ENCODE data around the gene P3H2.

DNA sequence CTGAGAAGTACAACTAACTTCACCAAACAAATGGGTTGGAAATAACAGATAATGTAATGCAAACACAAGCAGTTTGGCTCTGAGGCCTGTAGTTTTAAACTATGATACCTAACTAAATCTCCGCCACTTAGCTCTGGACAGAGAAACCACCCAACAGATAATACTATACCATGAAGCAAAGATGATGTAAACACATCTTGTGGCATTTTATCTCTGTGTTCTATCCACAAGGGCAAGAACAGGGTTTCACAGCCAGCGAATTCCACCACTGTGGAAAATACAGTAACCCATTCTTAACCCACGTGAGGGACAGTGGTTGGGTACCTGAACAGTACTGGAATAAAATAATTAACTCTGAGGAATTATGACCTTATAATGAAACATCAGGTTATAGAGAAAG is 93.6 kb downstream of the P3H2 start:
- TF ChIP-seq, protein P1, sequence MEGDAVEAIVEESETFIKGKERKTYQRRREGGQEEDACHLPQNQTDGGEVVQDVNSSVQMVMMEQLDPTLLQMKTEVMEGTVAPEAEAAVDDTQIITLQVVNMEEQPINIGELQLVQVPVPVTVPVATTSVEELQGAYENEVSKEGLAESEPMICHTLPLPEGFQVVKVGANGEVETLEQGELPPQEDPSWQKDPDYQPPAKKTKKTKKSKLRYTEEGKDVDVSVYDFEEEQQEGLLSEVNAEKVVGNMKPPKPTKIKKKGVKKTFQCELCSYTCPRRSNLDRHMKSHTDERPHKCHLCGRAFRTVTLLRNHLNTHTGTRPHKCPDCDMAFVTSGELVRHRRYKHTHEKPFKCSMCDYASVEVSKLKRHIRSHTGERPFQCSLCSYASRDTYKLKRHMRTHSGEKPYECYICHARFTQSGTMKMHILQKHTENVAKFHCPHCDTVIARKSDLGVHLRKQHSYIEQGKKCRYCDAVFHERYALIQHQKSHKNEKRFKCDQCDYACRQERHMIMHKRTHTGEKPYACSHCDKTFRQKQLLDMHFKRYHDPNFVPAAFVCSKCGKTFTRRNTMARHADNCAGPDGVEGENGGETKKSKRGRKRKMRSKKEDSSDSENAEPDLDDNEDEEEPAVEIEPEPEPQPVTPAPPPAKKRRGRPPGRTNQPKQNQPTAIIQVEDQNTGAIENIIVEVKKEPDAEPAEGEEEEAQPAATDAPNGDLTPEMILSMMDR (conservative IDR thresholded peaks at IDR 0.05; ENCODE audit: low read depth, low read length) = no peak
- TF ChIP-seq POLR2A (IDR thresholded peaks at IDR 0.05; ENCODE audit: low read depth, low read length) (no peak), CHD1 (IDR thresholded peaks at IDR 0.05; ENCODE audit: low read depth, low read length) (no peak), MXI1 (IDR thresholded peaks at IDR 0.05; ENCODE audit: borderline replicate concordance, low read depth, low read length) (no peak), MAZ (IDR thresholded peaks at IDR 0.05; ENCODE audit: borderline replicate concordance, low read depth, low read length) (no peak), RCOR1 (IDR thresholded peaks at IDR 0.05; ENCODE audit: insufficient replicate concordance, low read length) (no peak), RFX5 (IDR thresholded peaks at IDR 0.05; ENCODE audit: low read depth, low read length) (no peak), CEBPB (IDR thresholded peaks at IDR 0.05; ENCODE audit: low read depth, low read length) (no peak), RAD21 (IDR thresholded peaks at IDR 0.05; ENCODE audit: low read length) (no peak), MAFK (IDR thresholded peaks at IDR 0.05; ENCODE audit: low read depth, low read length) (no peak), SMC3 (IDR thresholded peaks at IDR 0.05; ENCODE audit: low read depth, low read length) (no peak), FOS (IDR thresholded peaks at IDR 0.05; ENCODE audit: low read depth, low read length) (no peak)
- TF ChIP-seq, protein P2, sequence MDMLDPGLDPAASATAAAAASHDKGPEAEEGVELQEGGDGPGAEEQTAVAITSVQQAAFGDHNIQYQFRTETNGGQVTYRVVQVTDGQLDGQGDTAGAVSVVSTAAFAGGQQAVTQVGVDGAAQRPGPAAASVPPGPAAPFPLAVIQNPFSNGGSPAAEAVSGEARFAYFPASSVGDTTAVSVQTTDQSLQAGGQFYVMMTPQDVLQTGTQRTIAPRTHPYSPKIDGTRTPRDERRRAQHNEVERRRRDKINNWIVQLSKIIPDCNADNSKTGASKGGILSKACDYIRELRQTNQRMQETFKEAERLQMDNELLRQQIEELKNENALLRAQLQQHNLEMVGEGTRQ (IDR thresholded peaks at IDR 0.05; ENCODE audit: low read depth, low read length) = no peak
- TF ChIP-seq, protein P3, sequence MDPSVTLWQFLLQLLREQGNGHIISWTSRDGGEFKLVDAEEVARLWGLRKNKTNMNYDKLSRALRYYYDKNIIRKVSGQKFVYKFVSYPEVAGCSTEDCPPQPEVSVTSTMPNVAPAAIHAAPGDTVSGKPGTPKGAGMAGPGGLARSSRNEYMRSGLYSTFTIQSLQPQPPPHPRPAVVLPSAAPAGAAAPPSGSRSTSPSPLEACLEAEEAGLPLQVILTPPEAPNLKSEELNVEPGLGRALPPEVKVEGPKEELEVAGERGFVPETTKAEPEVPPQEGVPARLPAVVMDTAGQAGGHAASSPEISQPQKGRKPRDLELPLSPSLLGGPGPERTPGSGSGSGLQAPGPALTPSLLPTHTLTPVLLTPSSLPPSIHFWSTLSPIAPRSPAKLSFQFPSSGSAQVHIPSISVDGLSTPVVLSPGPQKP (IDR thresholded peaks at IDR 0.05; ENCODE audit: borderline replicate concordance, low read depth, low read length) = no peak

Measured in IMR-90 (cell line).